ENCODE data around the gene PRRT3.
"Not testable (repeated sequence)": the region's sequence is repeated elsewhere in the genome, so short reads cannot be mapped to it uniquely, and the experiment has no call there.

PRRT3 gene

DNA sequence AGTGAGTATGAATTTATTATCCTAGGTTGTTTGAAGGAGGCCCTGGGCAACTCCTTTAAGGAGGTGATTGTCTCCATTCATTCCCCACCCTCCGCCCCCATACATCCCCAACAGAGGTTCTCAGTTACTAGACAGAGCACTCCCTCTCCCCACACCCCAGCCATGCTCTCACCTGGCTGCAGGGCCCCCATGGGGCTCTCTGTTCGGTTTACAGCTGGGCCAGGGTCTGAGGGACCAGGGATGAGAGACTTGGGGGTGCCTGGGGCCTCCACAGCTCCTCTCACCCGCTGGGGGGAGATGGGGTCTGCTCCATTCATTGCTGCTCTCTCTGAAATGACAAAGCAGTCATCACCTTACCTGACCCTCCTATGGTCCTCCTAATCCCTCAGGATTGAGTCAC lies 3.6 kb downstream of the PRRT3 start:
- DNase-seq (ENCODE audit: insufficient read length, low spot score) (no peak), FAIRE-seq (no peak)

DNA sequence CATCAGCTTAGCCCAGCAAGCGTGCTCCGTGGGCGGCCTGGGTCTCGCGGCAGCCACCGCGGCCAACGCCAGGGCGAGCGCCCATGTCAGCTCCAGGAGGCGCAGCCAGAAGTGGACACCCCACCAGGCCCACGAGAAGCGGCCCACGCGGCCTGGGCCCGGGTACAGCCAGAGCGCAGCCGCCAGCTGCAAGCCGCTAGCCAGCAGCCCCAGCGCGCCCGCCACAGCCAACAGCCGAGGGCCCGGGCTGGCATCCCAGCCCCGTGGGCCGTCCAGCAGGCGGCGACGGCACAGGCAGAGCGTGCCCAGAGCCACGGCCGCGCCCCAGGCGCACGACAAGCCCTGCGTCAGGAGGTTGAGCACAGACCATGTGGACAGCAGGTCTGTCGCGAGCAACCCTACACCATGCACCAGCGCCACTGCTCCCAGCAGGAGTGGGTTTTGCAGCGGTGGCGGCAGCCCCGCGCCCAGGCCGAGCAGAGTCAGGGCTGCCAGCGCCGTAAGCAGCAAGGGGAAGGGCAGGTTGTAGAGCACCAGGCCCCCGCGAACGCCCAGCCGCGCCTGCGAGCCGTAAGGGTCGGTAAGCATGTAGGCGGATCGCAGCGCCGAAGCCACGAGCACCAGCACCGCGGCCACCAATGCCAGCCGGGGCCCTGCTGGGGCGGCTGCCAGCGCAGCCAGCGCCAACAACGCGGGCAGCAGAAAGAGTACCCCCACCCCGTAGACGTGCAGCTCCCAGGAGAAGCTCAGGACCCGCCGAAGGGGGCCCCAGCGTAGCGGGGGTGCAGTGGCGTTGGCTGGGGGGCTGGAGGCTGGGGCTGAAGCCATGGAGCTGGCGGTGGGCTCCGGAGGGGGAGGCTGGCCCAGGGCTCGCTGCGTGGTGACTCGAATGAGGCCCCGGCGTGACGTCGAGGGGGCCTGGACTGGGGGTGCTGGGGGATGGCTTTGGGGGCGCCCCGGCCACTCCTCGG lies 4.9 kb downstream of the PRRT3 start:
- FAIRE-seq: no peak

DNA sequence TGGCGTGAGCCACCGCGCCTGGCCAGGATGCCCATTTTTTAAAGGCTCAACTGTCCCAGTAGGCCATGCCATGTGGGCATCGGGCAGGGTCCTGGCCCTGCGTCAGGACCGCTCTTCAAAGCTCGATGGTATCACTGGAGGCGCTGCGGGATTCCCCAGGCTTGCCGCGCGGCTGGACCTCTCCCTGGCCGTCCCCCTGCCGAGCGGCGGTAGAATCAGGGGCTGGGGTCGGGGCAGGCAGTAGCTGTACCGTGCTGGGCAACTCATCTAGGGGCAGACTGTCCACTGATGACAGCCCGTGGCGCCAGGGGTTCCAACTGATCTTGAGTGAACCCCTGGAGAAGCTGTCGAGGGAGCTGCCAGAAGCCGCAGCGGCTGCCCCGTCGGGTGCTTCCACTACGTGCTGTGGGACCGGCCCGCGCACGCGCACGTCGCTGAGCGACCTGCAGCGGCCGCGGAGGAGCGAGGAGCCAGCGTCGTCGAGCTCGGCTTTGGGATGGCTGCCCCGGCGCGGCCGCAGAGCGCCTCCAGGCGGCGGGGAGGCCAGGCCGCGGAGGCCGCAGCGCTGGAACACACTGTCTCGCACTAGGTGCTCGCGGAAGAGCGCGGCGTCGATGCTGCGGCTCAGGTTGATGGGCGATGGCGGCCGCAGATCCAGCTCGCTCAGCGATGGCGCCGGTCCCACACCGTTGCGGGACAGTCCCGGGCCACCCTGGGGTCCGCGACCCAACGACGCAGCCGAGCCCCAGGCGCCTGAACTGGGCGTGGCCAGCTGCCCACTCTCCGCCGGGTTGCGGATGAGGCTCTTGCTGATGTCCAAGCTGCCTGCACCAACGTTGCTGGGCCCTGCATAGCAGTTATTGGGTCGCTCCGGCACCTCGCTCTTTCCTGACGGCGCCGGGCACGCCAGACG lies 5.8 kb downstream of the PRRT3 start:
- FAIRE-seq: no peak
- DNase-seq (ENCODE audit: insufficient read length, low spot score): no peak

More for the DNA sequence above, 4.9 kb downstream of the PRRT3 start:
- DNase-seq (ENCODE audit: insufficient read length, low spot score): no peak

DNA sequence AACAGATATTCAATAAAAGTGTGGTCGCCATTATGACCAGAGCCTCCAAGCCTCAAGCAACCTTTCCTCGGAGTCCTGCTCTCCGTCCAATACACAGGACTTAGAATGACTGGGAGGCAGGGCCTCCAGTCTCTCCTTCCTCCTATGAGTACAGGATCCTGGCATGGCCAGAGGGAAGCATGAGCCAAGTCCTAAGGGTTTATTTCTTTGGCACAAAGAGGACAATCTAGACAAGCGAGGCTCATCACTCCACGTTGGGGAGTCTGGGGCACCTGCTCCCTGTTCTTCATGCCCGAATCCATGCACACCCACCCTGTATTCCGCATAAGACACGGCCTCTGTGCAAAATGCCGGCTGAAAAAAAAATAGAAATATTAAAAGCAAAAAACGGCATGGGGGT lies 6.8 kb downstream of the PRRT3 start:
- DNase-seq (ENCODE audit: insufficient read length, low spot score) (no peak), FAIRE-seq (no peak)

DNA sequence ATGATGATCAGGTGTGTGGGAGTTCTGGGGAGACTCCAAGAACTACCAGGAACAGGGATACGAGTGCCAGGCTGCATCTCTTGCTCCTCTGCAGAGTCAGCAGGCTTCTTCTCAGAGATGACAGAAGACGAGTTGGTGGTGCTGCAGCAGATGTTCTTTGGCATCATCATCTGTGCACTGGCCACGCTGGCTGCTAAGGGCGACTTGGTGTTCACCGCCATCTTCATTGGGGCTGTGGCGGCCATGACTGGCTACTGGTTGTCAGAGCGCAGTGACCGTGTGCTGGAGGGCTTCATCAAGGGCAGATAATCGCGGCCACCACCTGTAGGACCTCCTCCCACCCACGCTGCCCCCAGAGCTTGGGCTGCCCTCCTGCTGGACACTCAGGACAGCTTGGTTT lies 7.9 kb downstream of the PRRT3 start:
- DNase-seq (ENCODE audit: insufficient read length, low spot score): no peak
- no peak for FAIRE-seq

DNA sequence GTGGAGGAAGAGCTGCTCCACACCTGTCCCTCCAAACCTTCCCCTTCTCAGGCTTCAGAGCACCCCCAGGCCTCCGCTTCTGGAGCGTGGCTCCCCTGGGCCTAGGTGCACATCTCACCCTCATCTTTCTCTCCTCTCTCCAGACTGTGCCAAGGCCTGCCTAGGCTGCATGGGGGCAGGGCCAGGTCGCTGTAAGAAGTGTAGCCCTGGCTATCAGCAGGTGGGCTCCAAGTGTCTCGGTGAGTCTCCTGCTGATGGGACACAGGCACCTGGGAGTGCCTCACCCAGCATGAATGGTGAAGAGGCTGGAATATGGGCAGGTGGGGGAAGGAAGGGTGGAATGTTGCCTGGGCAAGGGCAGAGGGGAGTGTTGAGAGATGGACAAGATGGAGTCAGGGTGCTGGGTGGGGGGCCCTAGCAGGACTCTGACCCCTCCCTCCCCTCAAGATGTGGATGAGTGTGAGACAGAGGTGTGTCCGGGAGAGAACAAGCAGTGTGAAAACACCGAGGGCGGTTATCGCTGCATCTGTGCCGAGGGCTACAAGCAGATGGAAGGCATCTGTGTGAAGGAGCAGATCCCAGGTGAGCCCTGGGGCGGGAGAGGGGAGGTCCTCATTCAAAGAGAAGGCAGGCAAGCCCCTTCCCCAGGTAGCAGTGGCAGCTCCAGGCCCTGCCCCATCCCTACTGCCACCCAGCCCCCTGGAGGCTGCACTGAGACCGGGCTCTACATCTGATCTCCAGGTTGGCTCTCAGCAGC lies 9.1 kb downstream of the PRRT3 start:
- no peak for FAIRE-seq

DNA sequence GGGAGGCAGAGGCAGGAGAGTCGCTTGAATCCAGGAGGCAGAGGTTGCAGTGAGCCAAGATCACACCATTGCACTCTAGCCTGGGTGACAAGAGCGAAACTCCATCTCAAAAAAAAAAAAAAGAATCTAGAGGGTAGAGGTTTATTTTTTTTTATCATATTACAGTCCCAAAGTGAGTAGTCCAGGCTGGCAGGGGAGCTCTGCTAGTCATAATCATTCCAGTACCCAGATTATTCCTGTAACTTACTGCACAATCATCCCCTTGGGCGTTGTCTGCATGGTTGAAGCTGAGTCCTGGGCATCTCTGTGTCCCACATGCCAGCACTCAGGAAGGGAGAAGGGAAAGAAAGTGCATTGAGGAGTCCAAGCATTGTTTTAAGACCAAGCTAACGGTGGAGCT lies 10.0 kb downstream of the PRRT3 start:
- no peak for DNase-seq (ENCODE audit: insufficient read length, low spot score)
- no peak for FAIRE-seq

More for the DNA sequence above, 9.1 kb downstream of the PRRT3 start:
- no peak for DNase-seq (ENCODE audit: insufficient read length, low spot score)

DNA sequence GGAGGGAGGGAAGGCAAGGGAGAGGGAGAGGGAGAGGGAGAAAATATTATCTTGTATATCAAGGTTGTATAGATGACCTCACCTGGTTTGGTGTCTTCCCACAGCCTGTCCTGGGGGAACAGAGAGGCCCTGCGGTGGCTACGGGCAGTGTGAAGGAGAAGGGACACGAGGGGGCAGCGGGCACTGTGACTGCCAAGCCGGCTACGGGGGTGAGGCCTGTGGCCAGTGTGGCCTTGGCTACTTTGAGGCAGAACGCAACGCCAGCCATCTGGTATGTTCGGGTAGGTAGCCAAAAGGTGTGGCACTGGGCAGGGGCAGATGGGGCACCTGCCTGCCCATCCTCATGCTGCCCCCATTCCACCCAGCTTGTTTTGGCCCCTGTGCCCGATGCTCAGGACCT lies 11.5 kb downstream of the PRRT3 start:
- FAIRE-seq (no peak), DNase-seq (ENCODE audit: insufficient read length, low spot score) (no peak)

DNA sequence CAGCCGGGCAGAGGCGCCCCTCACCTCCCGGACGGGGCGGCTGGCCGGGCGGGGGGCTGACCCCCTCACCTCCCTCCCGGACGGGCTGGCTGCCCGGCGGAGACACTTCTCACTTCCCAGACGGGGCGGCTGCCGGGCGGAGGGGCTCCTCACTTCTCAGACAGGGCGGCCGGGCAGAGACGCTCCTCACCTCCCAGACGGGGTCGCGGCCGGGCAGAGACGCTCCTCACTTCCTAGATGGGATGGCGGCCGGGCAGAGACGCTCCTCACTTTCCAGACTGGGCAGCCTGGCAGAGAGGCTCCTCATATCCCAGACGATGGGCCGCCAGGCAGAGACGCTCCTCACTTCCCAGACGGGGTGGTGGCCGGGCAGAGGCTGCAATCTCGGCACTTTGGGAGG lies 12.3 kb downstream of the PRRT3 start:
- DNase-seq (ENCODE audit: insufficient read length, low spot score); FAIRE-seq: not testable (repeated sequence)

DNA sequence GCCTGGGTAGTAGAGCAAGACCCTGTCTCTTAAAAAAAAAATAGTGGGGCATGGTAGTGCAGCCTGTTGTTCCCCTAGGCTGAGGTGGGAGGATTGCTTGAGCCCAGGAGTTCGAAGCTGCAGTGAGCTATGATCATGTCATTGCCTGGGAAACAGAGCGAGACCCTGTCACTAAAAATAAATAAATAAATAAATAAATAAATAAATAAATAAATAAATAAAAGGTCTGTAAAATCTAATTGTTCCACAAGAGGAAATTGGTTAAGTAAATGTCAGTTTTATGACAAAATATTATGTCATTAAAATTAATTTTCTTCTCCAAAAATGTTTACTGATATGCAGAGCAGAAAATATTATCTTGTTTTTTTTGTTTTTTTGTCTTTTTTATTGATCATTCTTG lies 13.2 kb downstream of the PRRT3 start:
- FAIRE-seq (no peak), DNase-seq (ENCODE audit: insufficient read length, low spot score) (no peak)

DNA sequence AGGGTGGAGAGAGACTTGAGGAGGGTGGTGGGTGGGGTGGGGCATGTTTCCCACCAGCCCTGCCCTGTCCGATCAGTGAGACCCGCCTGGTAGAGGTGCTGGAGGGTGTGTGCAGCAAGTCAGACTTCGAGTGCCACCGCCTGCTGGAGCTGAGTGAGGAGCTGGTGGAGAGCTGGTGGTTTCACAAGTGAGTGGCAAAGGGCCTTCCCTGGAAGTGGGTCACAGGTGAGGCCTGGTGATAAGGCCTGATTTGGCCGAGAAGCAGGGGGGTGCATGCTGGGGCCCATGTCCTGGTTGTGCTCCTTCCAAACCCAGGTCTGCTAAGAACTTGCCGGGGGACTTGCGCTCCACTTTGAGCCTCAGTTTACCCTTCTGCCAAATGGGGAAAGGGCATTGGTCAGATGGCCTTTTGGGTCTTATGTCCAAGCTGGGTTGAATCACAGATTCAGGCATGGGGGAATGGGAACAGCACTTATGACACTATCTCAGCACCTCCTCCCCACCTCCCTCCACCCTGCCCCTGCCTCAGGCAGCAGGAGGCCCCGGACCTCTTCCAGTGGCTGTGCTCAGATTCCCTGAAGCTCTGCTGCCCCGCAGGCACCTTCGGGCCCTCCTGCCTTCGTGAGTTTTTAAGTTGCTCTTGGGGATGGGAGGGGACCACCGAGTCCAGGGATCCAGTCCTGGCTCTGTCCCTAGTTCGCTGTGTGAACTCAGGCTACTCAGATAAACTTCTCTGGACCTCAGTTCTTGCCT lies 14.5 kb downstream of the PRRT3 start:
- no peak for DNase-seq (ENCODE audit: insufficient read length, low spot score)
- no peak for FAIRE-seq

DNA sequence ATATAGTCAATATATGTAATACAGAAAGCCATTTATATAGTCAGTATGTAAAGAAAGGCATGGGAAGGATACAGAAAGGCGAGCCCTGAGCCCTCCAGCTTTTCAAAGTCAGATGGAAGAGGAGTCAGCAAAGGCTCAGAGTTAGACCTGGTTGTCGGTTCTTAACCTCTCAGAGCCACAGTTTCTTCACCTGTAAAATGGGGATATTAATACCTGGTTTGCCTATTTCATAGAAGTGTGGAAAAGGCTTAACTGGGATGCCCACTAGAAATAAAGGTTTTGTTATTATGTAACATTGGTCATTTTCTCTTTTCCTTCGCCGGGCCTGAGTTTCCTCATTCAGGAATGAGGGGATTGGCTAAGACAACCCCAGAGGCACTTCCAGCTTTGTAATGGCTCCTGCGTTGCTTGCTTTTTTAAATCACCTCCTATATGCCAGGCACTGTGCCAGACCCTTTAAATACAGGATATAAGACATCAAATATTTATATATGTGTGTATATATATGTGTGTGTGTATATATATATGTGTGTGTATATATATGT lies 16.2 kb downstream of the PRRT3 start:
- DNase-seq (ENCODE audit: insufficient read length, low spot score) (no peak), FAIRE-seq (no peak)

DNA sequence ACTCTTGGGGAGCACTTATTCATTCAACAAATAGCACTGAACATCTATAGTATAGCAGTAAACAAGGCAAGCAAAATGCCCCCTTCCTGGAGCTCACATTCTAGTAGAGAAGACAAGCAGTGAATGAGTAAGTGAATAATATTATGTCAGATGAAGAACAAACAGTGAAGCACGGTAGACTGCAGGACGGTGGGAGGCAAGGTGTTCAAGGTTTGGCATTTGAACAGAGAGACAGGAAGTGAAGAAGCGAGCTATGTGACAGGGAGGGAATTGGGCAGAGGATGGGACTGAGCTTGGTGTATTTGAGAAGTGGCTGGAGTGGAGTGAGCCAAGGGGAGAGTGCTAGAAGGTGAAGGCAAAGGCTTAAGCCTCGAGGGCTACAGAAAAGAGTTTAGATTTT lies 17.2 kb downstream of the PRRT3 start:
- DNase-seq (ENCODE audit: insufficient read length, low spot score) (no peak), FAIRE-seq (peak; percentile 14)

DNA sequence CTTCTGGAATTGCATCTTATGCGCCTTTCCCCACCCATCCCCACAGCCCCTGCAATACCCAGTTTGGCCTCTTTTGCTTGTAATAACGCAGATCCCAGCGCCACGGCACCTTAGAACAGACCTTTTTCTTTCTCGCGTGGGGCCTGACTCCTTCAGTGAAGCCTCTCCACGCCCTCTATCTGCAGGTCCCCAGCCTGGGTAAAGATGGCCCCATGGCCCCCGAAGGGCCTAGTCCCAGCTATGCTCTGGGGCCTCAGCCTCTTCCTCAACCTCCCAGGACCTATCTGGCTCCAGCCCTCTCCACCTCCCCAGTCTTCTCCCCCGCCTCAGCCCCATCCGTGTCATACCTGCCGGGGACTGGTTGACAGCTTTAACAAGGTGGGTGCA lies 18.0 kb downstream of the PRRT3 start:
- FAIRE-seq (no peak), DNase-seq (ENCODE audit: insufficient read length, low spot score) (no peak)

DNA sequence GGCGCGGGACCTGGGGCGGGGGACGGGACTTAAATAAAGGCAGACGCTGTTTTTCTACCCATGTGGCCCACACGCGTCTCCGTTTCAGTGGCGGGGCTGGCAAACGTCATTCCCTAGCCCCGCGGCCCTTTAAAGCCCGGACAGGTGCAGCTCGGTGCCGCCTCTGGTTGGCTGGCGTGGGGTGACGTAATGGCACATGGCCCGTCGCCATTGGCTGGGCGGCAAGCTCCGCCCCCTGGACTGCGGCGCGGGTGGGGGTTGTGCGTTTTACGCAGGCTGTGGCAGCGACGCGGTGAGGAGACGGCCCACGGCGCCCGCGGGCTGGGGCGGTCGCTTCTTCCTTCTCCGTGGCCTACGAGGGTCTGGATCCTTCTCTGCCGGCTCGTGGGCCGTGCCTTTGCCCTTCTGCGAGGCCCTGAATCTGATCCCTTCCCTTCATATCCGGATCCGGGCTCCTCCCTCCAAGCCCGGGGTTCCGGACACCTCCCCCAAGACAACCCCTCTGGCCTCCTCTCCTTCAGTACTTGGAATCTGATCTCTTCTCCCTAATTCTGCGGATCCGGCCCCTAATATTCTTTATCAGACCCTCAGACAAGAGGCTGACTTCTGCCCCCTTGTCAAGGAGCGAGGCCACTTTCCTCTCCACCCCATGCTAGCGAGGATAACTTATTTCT lies 18.5 kb downstream of the PRRT3 start, which contains the start of gene CRELD1:
TSS of gene CRELD1 (plus strand) at position 274 of the 674 bp plus-strand sequence. CDS start 605 bp downstream, outside the sequence.
- DNase-seq (ENCODE audit: insufficient read length, low spot score) (peak; percentile 93), FAIRE-seq (peak; percentile 94)

DNA sequence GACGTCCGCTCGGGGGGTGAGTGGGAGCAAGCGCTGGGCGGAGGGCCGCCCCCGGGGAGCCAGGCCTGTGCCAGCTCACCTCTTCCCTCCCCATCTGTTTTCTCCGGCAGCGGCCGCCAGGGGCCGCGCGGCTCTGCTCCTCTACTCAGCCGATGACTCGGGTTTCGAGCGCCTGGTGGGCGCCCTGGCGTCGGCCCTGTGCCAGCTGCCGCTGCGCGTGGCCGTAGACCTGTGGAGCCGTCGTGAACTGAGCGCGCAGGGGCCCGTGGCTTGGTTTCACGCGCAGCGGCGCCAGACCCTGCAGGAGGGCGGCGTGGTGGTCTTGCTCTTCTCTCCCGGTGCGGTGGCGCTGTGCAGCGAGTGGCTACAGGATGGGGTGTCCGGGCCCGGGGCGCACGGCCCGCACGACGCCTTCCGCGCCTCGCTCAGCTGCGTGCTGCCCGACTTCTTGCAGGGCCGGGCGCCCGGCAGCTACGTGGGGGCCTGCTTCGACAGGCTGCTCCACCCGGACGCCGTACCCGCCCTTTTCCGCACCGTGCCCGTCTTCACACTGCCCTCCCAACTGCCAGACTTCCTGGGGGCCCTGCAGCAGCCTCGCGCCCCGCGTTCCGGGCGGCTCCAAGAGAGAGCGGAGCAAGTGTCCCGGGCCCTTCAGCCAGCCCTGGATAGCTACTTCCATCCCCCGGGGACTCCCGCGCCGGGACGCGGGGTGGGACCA lies 19.2 kb downstream of the PRRT3 start:
- peak; percentile 23 for FAIRE-seq
- peak; percentile 83 for DNase-seq (ENCODE audit: insufficient read length, low spot score)

DNA sequence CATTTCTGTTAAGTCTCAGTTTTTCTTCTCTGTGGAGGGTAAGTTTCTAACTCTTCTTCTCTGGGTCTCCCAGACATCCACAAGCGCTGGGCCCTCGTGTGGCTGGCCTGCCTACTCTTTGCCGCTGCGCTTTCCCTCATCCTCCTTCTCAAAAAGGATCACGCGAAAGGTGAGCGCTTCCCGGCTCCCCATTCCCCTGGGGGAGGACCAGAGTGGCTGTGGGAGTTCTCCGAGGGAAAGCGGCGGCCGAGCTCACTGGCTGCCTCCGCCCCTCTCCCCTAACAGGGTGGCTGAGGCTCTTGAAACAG lies 19.7 kb downstream of the PRRT3 start:
- FAIRE-seq: no peak

DNA sequence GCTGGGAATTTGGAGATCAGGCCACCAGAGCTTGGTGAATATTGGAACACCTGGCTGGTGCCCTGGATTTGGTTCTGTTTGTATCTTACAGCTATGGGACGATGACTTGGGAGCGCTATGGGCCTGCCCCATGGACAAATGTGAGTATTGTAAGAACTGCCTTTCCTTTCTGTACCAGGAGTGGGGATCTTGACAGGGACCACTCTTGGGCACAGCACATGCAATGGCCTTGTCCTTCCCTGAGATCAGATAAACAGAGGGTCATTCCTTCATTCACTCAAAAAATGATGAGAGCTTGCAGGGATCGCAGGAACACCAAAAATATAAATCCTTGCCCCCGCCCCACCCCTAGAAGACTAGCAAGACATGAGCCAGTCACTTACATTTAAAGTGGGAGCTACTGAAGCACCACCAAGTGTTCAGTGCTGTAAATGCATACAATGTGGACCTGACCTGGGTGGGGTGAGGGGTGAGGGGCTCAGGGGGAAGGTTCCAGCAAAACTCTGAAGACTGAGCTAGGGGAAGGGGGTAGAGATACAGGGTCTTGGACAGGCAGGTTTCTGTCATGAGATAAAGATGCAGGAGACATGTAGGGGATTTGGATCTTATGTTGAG lies 21.3 kb downstream of the PRRT3 start:
- DNase-seq (ENCODE audit: insufficient read length, low spot score) (no peak), FAIRE-seq (no peak)

More for the DNA sequence above, 19.7 kb downstream of the PRRT3 start:
- DNase-seq (ENCODE audit: insufficient read length, low spot score): no peak
